Measurements from ENCODE around the gene ZBTB43. TPM values are rescaled to one million over a fixed set of nuclear protein-coding genes. Genes with fewer than 3 reads are reported as not detected.

ZBTB43 gene
- total RNA-seq, 1 experiment from 2014 or later = 32.4 TPM

- no peak for TF ChIP-seq CTCF (IDR thresholded peaks at IDR 0.05; ENCODE audit: unreplicated experiment)
- intact Hi-C loops (cut with micrococcal nuclease) = no loop called here
- no peaks in the 10 kb centered on the region for H3K27me3 Mint-ChIP-seq (ENCODE audit: insufficient read depth, unreplicated experiment)
- no peak for DNase-seq (ENCODE audit: unreplicated experiment)
- no peaks in the 10 kb centered on the region for H3K9me3 Mint-ChIP-seq (ENCODE audit: unreplicated experiment)
- H3K27ac Mint-ChIP-seq (ENCODE audit: low read depth, unreplicated experiment) = no peak overlapping the region
- peaks cover 74% of the 10 kb centered on the region for H3K36me3 Mint-ChIP-seq (ENCODE audit: insufficient read depth, unreplicated experiment)
- H3K4me1 Mint-ChIP-seq (ENCODE audit: insufficient read depth, unreplicated experiment) = peaks cover 20% of the 10 kb centered on the region
- ChIA-PET POLR2A (interaction anchor here (1.0 to 1.2 kb wide), 3 partner anchors 9 to 32 kb away, joined by 3 to 4 read pairs (median 3); no protein-coding TSS in a partner anchor), CTCF (no interaction called here)
- no peak overlapping the region for H3K4me3 Mint-ChIP-seq (ENCODE audit: unreplicated experiment)
- no TSS peak for BruUV-seq (replicated peaks)
These were observed 33.4 kb downstream of the ZBTB43 start for GRCh38 chr9:126838055-126838811.

- CTCF ChIA-PET = no interaction called here
- H3K27ac Mint-ChIP-seq (ENCODE audit: low read depth, unreplicated experiment) = no peak overlapping the region
- H3K27me3 Mint-ChIP-seq (ENCODE audit: insufficient read depth, unreplicated experiment) = no peaks in the 10 kb centered on the region
- no TSS peak for BruUV-seq (replicated peaks)
- intact Hi-C loops (cut with micrococcal nuclease) = no loop called here
- POLR2A ChIA-PET = interaction anchor here (0.7 to 1.2 kb wide), 4 partner anchors 9 to 32 kb away, joined by 3 to 4 read pairs (median 3); no protein-coding TSS in a partner anchor
- no peak overlapping the region for H3K4me3 Mint-ChIP-seq (ENCODE audit: unreplicated experiment)
- no peak for DNase-seq (ENCODE audit: unreplicated experiment)
- TF ChIP-seq CTCF (IDR thresholded peaks at IDR 0.05; ENCODE audit: unreplicated experiment) = no peak
- no peaks in the 10 kb centered on the region for H3K9me3 Mint-ChIP-seq (ENCODE audit: unreplicated experiment)
- H3K36me3 Mint-ChIP-seq (ENCODE audit: insufficient read depth, unreplicated experiment) = peaks cover 67% of the 10 kb centered on the region
- H3K4me1 Mint-ChIP-seq (ENCODE audit: insufficient read depth, unreplicated experiment) = peaks cover 27% of the 10 kb centered on the region
These were observed 34.1 kb downstream of the ZBTB43 start for GRCh38 chr9:126838895-126839294.

GRCh38 chr9:126839301-126839700 lies 34.5 kb downstream of the ZBTB43 start:
- BruUV-seq (replicated peaks) = no TSS peak
- DNase-seq (ENCODE audit: unreplicated experiment) = no peak
- Mint-ChIP-seq H3K36me3 (ENCODE audit: insufficient read depth, unreplicated experiment) (peaks cover 63% of the 10 kb centered on the region), H3K4me3 (ENCODE audit: unreplicated experiment) (no peak overlapping the region), H3K4me1 (ENCODE audit: insufficient read depth, unreplicated experiment) (peaks cover 28% of the 10 kb centered on the region), H3K9me3 (ENCODE audit: unreplicated experiment) (no peaks in the 10 kb centered on the region), H3K27ac (ENCODE audit: low read depth, unreplicated experiment) (no peak overlapping the region), H3K27me3 (ENCODE audit: insufficient read depth, unreplicated experiment) (no peaks in the 10 kb centered on the region)
- TF ChIP-seq CTCF (IDR thresholded peaks at IDR 0.05; ENCODE audit: unreplicated experiment) = no peak
- intact Hi-C loops (cut with micrococcal nuclease) = no loop called here
- ChIA-PET POLR2A (interaction anchor here (0.7 to 1.9 kb wide), 5 partner anchors 10 to 33 kb away, joined by 3 to 4 read pairs (median 3); no protein-coding TSS in a partner anchor), CTCF (no interaction called here)

- Mint-ChIP-seq H3K36me3 (ENCODE audit: insufficient read depth, unreplicated experiment) (peaks cover 36% of the 10 kb centered on the region), H3K4me1 (ENCODE audit: insufficient read depth, unreplicated experiment) (peaks cover 16% of the 10 kb centered on the region), H3K27me3 (ENCODE audit: insufficient read depth, unreplicated experiment) (no peaks in the 10 kb centered on the region), H3K27ac (ENCODE audit: low read depth, unreplicated experiment) (no peak overlapping the region), H3K4me3 (ENCODE audit: unreplicated experiment) (no peak overlapping the region), H3K9me3 (ENCODE audit: unreplicated experiment) (no peaks in the 10 kb centered on the region)
- TF ChIP-seq CTCF (IDR thresholded peaks at IDR 0.05; ENCODE audit: unreplicated experiment) = no peak
- no TSS peak for BruUV-seq (replicated peaks)
- intact Hi-C loops (cut with micrococcal nuclease) = no loop called here
- DNase-seq (ENCODE audit: unreplicated experiment) = no peak
- ChIA-PET CTCF (interaction anchor here (0.7 kb wide), 2 partner anchors 132 to 211 kb away, joined by 3 to 4 read pairs; no protein-coding TSS in a partner anchor), POLR2A (interaction anchor here (2.4 kb wide), 1 partner anchor 12 kb away, joined by 7 read pairs; no protein-coding TSS in a partner anchor)
These were observed 37.5 kb downstream of the ZBTB43 start for GRCh38 chr9:126842220-126842842.
